ENCODE results near the gene DLG2.

Gene DLG2

GRCh38 chr11:84234011-84234410, 1393.1 kb downstream of the DLG2 start:
- DNase-seq, result no peak

- DNase-seq, result no peak
Measured at GRCh38 chr11:84232511-84232910, 1394.6 kb downstream of the DLG2 start.

GRCh38 chr11:84230402-84230801, 1396.7 kb downstream of the DLG2 start:
- DNase-seq, result no peak

- no peak for DNase-seq
Measured at GRCh38 chr11:84227970-84228665, 1399.0 kb downstream of the DLG2 start.

- DNase-seq, result no peak
Measured at GRCh38 chr11:84224042-84224441, 1403.1 kb downstream of the DLG2 start.

- no peak for DNase-seq
Measured at GRCh38 chr11:84218318-84218717, 1408.8 kb downstream of the DLG2 start.

GRCh38 chr11:84215672-84216071, 1411.5 kb downstream of the DLG2 start:
- no peak for DNase-seq

- no peak for DNase-seq
Measured at GRCh38 chr11:84214557-84214956, 1412.6 kb downstream of the DLG2 start.

- DNase-seq, result no peak
Measured at GRCh38 chr11:84212468-84213390, 1414.4 kb downstream of the DLG2 start.

GRCh38 chr11:84211896-84212295, 1415.2 kb downstream of the DLG2 start:
- no peak for DNase-seq

GRCh38 chr11:84194696-84195095, 1432.4 kb downstream of the DLG2 start:
- DNase-seq, result no peak

GRCh38 chr11:84193706-84194105, 1433.4 kb downstream of the DLG2 start:
- DNase-seq, result no peak

GRCh38 chr11:84188521-84188920, 1438.6 kb downstream of the DLG2 start:
- DNase-seq, result no peak

GRCh38 chr11:84173078-84173477, 1454.1 kb downstream of the DLG2 start:
- DNase-seq, result no peak

GRCh38 chr11:84165139-84165538, 1462.0 kb downstream of the DLG2 start:
- no peak for DNase-seq

GRCh38 chr11:84164728-84165127, 1462.4 kb downstream of the DLG2 start:
- DNase-seq, result no peak

GRCh38 chr11:84163116-84163515, 1464.0 kb downstream of the DLG2 start:
- no peak for DNase-seq

GRCh38 chr11:84157639-84158038, 1469.5 kb downstream of the DLG2 start:
- no peak for DNase-seq

- no peak for DNase-seq
Measured at GRCh38 chr11:84146826-84147225, 1480.3 kb downstream of the DLG2 start.

GRCh38 chr11:84145616-84146185, 1481.4 kb downstream of the DLG2 start:
- no peak for DNase-seq

GRCh38 chr11:84144531-84144930, 1482.6 kb downstream of the DLG2 start:
- no peak for DNase-seq

GRCh38 chr11:84142411-84142810, 1484.7 kb downstream of the DLG2 start:
- no peak for DNase-seq

- DNase-seq, result no peak
Measured at GRCh38 chr11:84140386-84141169, 1486.6 kb downstream of the DLG2 start.

All from stimulated activated CD4-positive, alpha-beta T cell treated with anti-CD3 and anti-CD28 coated beads, Interleukin-12 subunit alpha, Interleukin-12 subunit beta, amount 100 ng/mL, for 4 hours (primary cell).